Transverse colon (tissue), 3 donors: ENCODE measurements around the gene GLE1.

ENCODE experiments used
- EP300 ChIP-seq: sonication (generic); formaldehyde crosslinking; IDR thresholded peaks from one replicate; pipeline ENCODE4 v1.6.1; 2017; ENCODE audit warnings: antibody characterized with exemption, low read depth
- POLR2A ChIP-seq: fragments of 450-650 bp; IDR thresholded peaks from one replicate; pipeline ENCODE4 v1.6.1; 2016; ENCODE audit warnings: antibody characterized with exemption, mild to moderate bottlenecking, moderate library complexity
- TF ChIP-seq, protein P1 (sequence below), 5 experiments: fragments of 200-600 bp in 3 of 5; fragments of 450-650 bp in 2 of 5; sonication (generic) in 3 of 5; IDR thresholded peaks; 1 replicate in 2 of 5; 2 replicates in 3 of 5; pipeline ENCODE4 v1.5.1; 2016 to 2017; ENCODE audit warnings: antibody characterized with exemption in 5 of 5, inconsistent platforms in 3 of 5, mild to moderate bottlenecking in 2 of 5, moderate library complexity in 1 of 5

DNA sequence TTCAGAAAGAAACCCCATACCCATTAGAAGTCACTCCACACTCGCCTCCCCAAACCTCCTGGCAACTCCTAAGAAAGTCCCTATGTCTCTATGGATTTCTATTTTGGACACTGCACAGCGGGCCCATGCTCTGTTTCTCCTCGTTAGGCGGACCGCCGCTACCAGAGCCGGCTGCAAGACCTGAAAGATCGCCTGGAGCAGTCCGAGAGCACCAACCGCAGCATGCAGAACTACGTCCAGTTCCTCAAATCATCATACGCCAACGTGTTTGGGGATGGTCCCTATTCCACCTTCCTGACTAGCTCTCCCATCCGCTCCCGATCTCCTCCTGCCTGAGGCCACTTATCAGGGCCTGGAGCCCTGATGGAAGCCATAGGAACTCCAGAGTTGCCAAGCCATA is 4.6 kb upstream of the GLE1 start:
- TF ChIP-seq EP300 (no peak), POLR2A (no peak)
- TF ChIP-seq, protein P1, sequence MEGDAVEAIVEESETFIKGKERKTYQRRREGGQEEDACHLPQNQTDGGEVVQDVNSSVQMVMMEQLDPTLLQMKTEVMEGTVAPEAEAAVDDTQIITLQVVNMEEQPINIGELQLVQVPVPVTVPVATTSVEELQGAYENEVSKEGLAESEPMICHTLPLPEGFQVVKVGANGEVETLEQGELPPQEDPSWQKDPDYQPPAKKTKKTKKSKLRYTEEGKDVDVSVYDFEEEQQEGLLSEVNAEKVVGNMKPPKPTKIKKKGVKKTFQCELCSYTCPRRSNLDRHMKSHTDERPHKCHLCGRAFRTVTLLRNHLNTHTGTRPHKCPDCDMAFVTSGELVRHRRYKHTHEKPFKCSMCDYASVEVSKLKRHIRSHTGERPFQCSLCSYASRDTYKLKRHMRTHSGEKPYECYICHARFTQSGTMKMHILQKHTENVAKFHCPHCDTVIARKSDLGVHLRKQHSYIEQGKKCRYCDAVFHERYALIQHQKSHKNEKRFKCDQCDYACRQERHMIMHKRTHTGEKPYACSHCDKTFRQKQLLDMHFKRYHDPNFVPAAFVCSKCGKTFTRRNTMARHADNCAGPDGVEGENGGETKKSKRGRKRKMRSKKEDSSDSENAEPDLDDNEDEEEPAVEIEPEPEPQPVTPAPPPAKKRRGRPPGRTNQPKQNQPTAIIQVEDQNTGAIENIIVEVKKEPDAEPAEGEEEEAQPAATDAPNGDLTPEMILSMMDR (IDR thresholded peaks at IDR 0.05) = no peak
